Vagina (tissue), 2 donors: ENCODE measurements around the gene NCBP1. TPM values are rescaled to one million over a fixed set of nuclear protein-coding genes. Genes with fewer than 3 reads are reported as not detected.

Experiments
- DNase-seq, 2 donors: peaks; one replicate each; pipeline ENCODE4 v3.0.0-alpha.2; 2017; ENCODE audit errors: extremely low spot score in 2 of 2
- H3K27ac ChIP-seq: fragments of 200-600 bp; sonication (generic); one replicate; pipeline ENCODE4 v1.5.1; 2019
- H3K27me3 ChIP-seq: fragments of 200-600 bp; sonication (generic); one replicate; pipeline ENCODE4 v1.5.1; 2019
- H3K36me3 ChIP-seq, 2 donors: fragments of 200-600 bp; sonication (generic); one replicate each; pipeline ENCODE4 v1.5.1; 2017 to 2019
- H3K4me1 ChIP-seq: fragments of 200-600 bp; sonication (generic); one replicate; pipeline ENCODE4 v1.5.1; 2019
- H3K4me3 ChIP-seq, 2 donors: fragments of 200-600 bp; sonication (generic); 1 replicate in 1 of 2; 2 replicates in 1 of 2; pipeline ENCODE4 v1.5.1; 2016 to 2019
- H3K9me3 ChIP-seq: fragments of 200-600 bp; sonication (generic); one replicate; pipeline ENCODE4 v1.5.1; 2019
- CTCF ChIP-seq, 3 experiments: fragments of 450-650 bp in 2 of 3; fragments of 200-600 bp in 1 of 3; sonication (generic) in 1 of 3; IDR thresholded peaks; one replicate each; pipeline ENCODE4 v1.5.1; 2017 to 2019; ENCODE audit warnings: antibody characterized with exemption in 3 of 3, mild to moderate bottlenecking in 2 of 3, moderate library complexity in 2 of 3
- POLR2A ChIP-seq, 2 donors: fragments of 450-650 bp; IDR thresholded peaks; one replicate each; pipeline ENCODE4 v1.6.1; 2017; ENCODE audit warnings: antibody characterized with exemption in 2 of 2, mild to moderate bottlenecking in 2 of 2, moderate library complexity in 2 of 2
- POLR2AphosphoS5 ChIP-seq, 2 donors: sonication (generic); formaldehyde crosslinking; IDR thresholded peaks; one replicate each; pipeline ENCODE4 v1.9.0; 2017; ENCODE audit warnings: antibody characterized with exemption in 2 of 2, mild to moderate bottlenecking in 2 of 2, low read depth in 1 of 2; ENCODE audit not compliant: insufficient read depth in 1 of 2
- intact Hi-C: fragments of 100-400 bp; cut with DNase I; formaldehyde crosslinking; loops from one replicate; pipeline ENCODE4 v1.15.1; 2023
- total RNA-seq: library from RNA; depleted of rRNA; stranded (reverse); fragments of >200 nt; gene quantifications from one replicate; pipeline ENCODE4 v1.2.3, GENCODE V29; 2016

Gene NCBP1
- total RNA-seq, 1 donor from 2014 or later = 23.3 TPM

- Histone ChIP-seq H3K36me3 (peaks cover 0 to 74% of the 10 kb centered on the region in 2 donors), H3K4me1 (no peaks in the 10 kb centered on the region), H3K27me3 (no peaks in the 10 kb centered on the region), H3K9me3 (no peaks in the 10 kb centered on the region), H3K4me3 (no peak overlapping the region), H3K27ac (no peak overlapping the region)
- DNase-seq = no peak
- intact Hi-C loops = no loop called here
- TF ChIP-seq CTCF (IDR thresholded peaks at IDR 0.05) = no peak
- TF ChIP-seq POLR2A (IDR thresholded peaks at IDR 0.05) = no peak
- no peak for TF ChIP-seq POLR2AphosphoS5 (IDR thresholded peaks at IDR 0.05; ENCODE audit: insufficient read depth in 1 of 2, low read depth in 1 of 2)
These were observed 26.1 kb downstream of the NCBP1 start for GRCh38 chr9:97659771-97660170.

- H3K27me3 ChIP-seq = no peaks in the 10 kb centered on the region
- no peak for DNase-seq
- no peak overlapping the region for H3K4me3 ChIP-seq
- H3K36me3 ChIP-seq = peaks cover 0 to 80% of the 10 kb centered on the region in 2 donors
- TF ChIP-seq CTCF (IDR thresholded peaks at IDR 0.05) (no peak), POLR2AphosphoS5 (IDR thresholded peaks at IDR 0.05; ENCODE audit: insufficient read depth in 1 of 2, low read depth in 1 of 2) (no peak), POLR2A (IDR thresholded peaks at IDR 0.05) (no peak)
- H3K27ac ChIP-seq = no peak overlapping the region
- intact Hi-C loops = no loop called here
- no peaks in the 10 kb centered on the region for H3K4me1 ChIP-seq
- H3K9me3 ChIP-seq = no peaks in the 10 kb centered on the region
These were observed 26.7 kb downstream of the NCBP1 start for GRCh38 chr9:97660340-97660739.

- peaks cover 0 to 81% of the 10 kb centered on the region in 2 donors for H3K36me3 ChIP-seq
- no peak overlapping the region for H3K27ac ChIP-seq
- H3K4me3 ChIP-seq = no peak overlapping the region
- H3K4me1 ChIP-seq = no peaks in the 10 kb centered on the region
- no peak for TF ChIP-seq CTCF (IDR thresholded peaks at IDR 0.05)
- no peak for TF ChIP-seq POLR2A (IDR thresholded peaks at IDR 0.05)
- no peak for TF ChIP-seq POLR2AphosphoS5 (IDR thresholded peaks at IDR 0.05; ENCODE audit: insufficient read depth in 1 of 2, low read depth in 1 of 2)
- no peak for DNase-seq
- intact Hi-C loops = no loop called here
- no peaks in the 10 kb centered on the region for H3K9me3 ChIP-seq
- H3K27me3 ChIP-seq = no peaks in the 10 kb centered on the region
These were observed 27.2 kb downstream of the NCBP1 start for GRCh38 chr9:97660847-97661246.

GRCh38 chr9:97665742-97666141, 32.1 kb downstream of the NCBP1 start:
- no peak overlapping the region for H3K27ac ChIP-seq
- H3K36me3 ChIP-seq = peaks cover 4 to 89% of the 10 kb centered on the region in 2 donors
- no peaks in the 10 kb centered on the region for H3K4me1 ChIP-seq
- no peak for DNase-seq
- no peaks in the 10 kb centered on the region for H3K27me3 ChIP-seq
- H3K9me3 ChIP-seq = no peaks in the 10 kb centered on the region
- intact Hi-C loops = no loop called here
- TF ChIP-seq POLR2AphosphoS5 (IDR thresholded peaks at IDR 0.05; ENCODE audit: insufficient read depth in 1 of 2, low read depth in 1 of 2) = no peak
- TF ChIP-seq CTCF (IDR thresholded peaks at IDR 0.05) = no peak
- TF ChIP-seq POLR2A (IDR thresholded peaks at IDR 0.05) = no peak
- H3K4me3 ChIP-seq = no peak overlapping the region

- no peak for DNase-seq
- intact Hi-C loops = no loop called here
These were observed 33.5 kb downstream of the NCBP1 start for GRCh38 chr9:97666907-97667686.

More at GRCh38 chr9:97666907-97667686, 33.5 kb downstream of the NCBP1 start:
- TF ChIP-seq POLR2A (IDR thresholded peaks at IDR 0.05) = no peak
- TF ChIP-seq POLR2AphosphoS5 (IDR thresholded peaks at IDR 0.05; ENCODE audit: insufficient read depth in 1 of 2, low read depth in 1 of 2) = no peak
- TF ChIP-seq CTCF (IDR thresholded peaks at IDR 0.05) = no peak
- Histone ChIP-seq H3K9me3 (no peaks in the 10 kb centered on the region), H3K4me3 (no peak overlapping the region), H3K27me3 (no peaks in the 10 kb centered on the region), H3K4me1 (no peaks in the 10 kb centered on the region), H3K36me3 (peaks cover 4 to 91% of the 10 kb centered on the region in 2 donors), H3K27ac (no peak overlapping the region)
